SHP77 (cell line): ENCODE data around the gene NCOA3.

Source experiments
- DNase-seq, 2 experiments: peaks; one replicate each; lab custom pipeline; 2025; lab: John Stamatoyannopoulos, UW

Gene NCOA3

DNA sequence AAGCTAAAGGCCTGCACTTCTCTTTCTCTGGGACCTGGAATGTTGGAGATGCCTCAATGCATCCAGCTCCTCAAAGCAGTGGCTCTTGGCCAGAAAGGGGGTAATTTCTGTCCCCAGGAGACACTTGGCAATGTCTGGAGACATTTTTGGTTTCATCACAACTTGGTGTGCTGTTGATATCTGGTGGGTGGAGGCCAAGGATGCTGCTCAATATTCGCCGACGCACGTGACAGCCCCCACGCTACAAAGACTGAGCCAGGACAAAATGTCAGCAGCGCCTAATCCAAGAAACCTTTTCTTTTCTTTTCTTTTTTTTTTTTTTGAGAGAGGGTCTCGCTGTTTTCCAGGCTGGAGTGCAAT is 203.8 kb downstream of the NCOA3 start:
- no peak for DNase-seq

DNA sequence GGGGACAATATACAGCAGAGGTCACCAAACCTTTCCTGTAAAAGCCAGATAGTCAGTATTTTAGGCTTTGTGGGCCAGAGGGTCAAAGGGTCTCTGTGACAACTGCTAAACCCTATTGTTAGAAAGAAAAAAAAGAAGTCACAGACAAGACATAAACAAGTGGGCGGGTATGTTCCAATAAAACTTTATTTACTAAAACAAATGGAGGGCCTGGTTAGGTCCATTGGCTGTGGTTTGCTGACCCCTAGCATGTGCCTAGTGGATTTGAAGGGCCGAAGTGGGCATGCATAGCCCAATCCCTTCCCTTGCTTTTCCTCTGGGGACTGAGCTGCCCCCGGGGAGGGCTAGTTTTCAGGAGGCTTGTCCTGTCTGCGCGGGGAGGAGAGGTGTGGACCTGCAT is 204.7 kb downstream of the NCOA3 start:
- DNase-seq: no peak
